ENCODE data around the gene BIN2. TPM values are rescaled to one million over a fixed set of nuclear protein-coding genes. Genes with fewer than 3 reads are reported as not detected.

BIN2 gene
- polyA plus RNA-seq, 3 donors = 120 to 376 (median 196) TPM

GRCh38 chr12:51321882-51322281 is 2.1 kb downstream of the BIN2 start:
- Mint-ChIP-seq H3K27ac (peak overlapping the region in 6 of 7 donors; percentile 37 to 91 (median 76)), H3K4me1 (peaks cover 89% of the 10 kb centered on the region), H3K4me3 (peak overlapping the region; percentile 74 to 98), H3K27me3 (ENCODE audit: low read depth in 3 of 3) (no peaks in the 10 kb centered on the region), H3K36me3 (peaks cover 14 to 38% of the 10 kb centered on the region in 2 donors), H3K9me3 (no peaks in the 10 kb centered on the region)
- Histone ChIP-seq H3K4me3 (replicated peaks in 1 of 3; ENCODE audit: low read depth in 2 of 3, low read length in 3 of 3) (peak overlapping the region; percentile 68 to 99 (median 81)), H3K4me1 (ENCODE audit: control insufficient read depth in 1 of 2, insufficient read depth in 2 of 2, low read length in 2 of 2) (peaks cover 85 to 95% of the 10 kb centered on the region in 2 donors), H3K4me2 (replicated peaks; ENCODE audit: extremely low read depth, low read length, poor library complexity, severe bottlenecking) (peak overlapping the region; percentile 99), H2AFZ (ENCODE audit: insufficient read depth, low read depth, low read length, poor library complexity, severe bottlenecking) (no peak overlapping the region), H3K27me3 (ENCODE audit: control insufficient read depth in 2 of 2, insufficient read depth in 2 of 2, low read length in 2 of 2) (no peaks in the 10 kb centered on the region), H3K9ac (ENCODE audit: insufficient read depth, low read length, poor library complexity, severe bottlenecking) (no peak overlapping the region), H3K9me3 (replicated peaks in 1 of 2; ENCODE audit: control insufficient read depth in 1 of 2, insufficient read depth in 1 of 2, low read length in 2 of 2) (no peaks in the 10 kb centered on the region), H3K27ac (ENCODE audit: low read depth in 1 of 2, low read length in 2 of 2) (peak overlapping the region; percentile 7 to 95), H3K36me3 (replicated peaks in 1 of 2; ENCODE audit: control insufficient read depth in 1 of 2, insufficient read depth in 2 of 2, low read length in 2 of 2) (peaks cover 0 to 2% of the 10 kb centered on the region in 2 donors), H3K79me2 (ENCODE audit: insufficient read depth, low read length) (peaks cover 90% of the 10 kb centered on the region), H4K20me1 (ENCODE audit: insufficient read depth, low read length) (peaks cover 52% of the 10 kb centered on the region)
- TF ChIP-seq CTCF (IDR thresholded peaks at IDR 0.05) = no peak
- no peak for DNase-seq
- intact Hi-C loops (cut with micrococcal nuclease) = loop anchor here in 1 of 2 donors (5.0 kb wide), 1 partner anchor 70 kb away; the partner anchor contains the start of gene GALNT6
- WGBS (ENCODE audit: insufficient coverage) = 90% methylated on average over 2 of the region's 3 CpGs

GRCh38 chr12:51320695-51321320 is 3.2 kb downstream of the BIN2 start:
- peak overlapping the region; percentile 32 for H3K9ac ChIP-seq (ENCODE audit: insufficient read depth, low read length, poor library complexity, severe bottlenecking)
- peak overlapping the region; percentile 19 to 99 (median 33) for H3K4me3 ChIP-seq (replicated peaks in 1 of 3; ENCODE audit: low read depth in 2 of 3, low read length in 3 of 3)
- DNase-seq = no peak
- Mint-ChIP-seq H3K27me3 (ENCODE audit: low read depth in 3 of 3) (no peaks in the 10 kb centered on the region), H3K9me3 (no peaks in the 10 kb centered on the region), H3K27ac (peak overlapping the region; percentile 59 to 91 (median 72)), H3K4me3 (peak overlapping the region; percentile 74 to 98), H3K4me1 (peaks cover 85% of the 10 kb centered on the region), H3K36me3 (peaks cover 20 to 44% of the 10 kb centered on the region in 2 donors)
- H3K27me3 ChIP-seq (ENCODE audit: control insufficient read depth in 2 of 2, insufficient read depth in 2 of 2, low read length in 2 of 2) = no peaks in the 10 kb centered on the region
- peak overlapping the region; percentile 99 for H3K4me2 ChIP-seq (replicated peaks; ENCODE audit: extremely low read depth, low read length, poor library complexity, severe bottlenecking)
- no peak for TF ChIP-seq CTCF (IDR thresholded peaks at IDR 0.05)
- H3K4me1 ChIP-seq (ENCODE audit: control insufficient read depth in 1 of 2, insufficient read depth in 2 of 2, low read length in 2 of 2) = peaks cover 74 to 86% of the 10 kb centered on the region in 2 donors
- H4K20me1 ChIP-seq (ENCODE audit: insufficient read depth, low read length) = peaks cover 63% of the 10 kb centered on the region
- intact Hi-C loops (cut with micrococcal nuclease) = loop anchor here in 1 of 2 donors (5.0 kb wide), 1 partner anchor 71 kb away; the partner anchor contains the start of gene GALNT6
- H3K9me3 ChIP-seq (replicated peaks in 1 of 2; ENCODE audit: control insufficient read depth in 1 of 2, insufficient read depth in 1 of 2, low read length in 2 of 2) = no peaks in the 10 kb centered on the region
- WGBS (ENCODE audit: insufficient coverage) = 60% methylated on average over 1 of the region's 3 CpGs
- H3K79me2 ChIP-seq (ENCODE audit: insufficient read depth, low read length) = peaks cover 97% of the 10 kb centered on the region
- peak overlapping the region in 1 of 2 donors; percentile 95 for H3K27ac ChIP-seq (ENCODE audit: low read depth in 1 of 2, low read length in 2 of 2)
- H3K36me3 ChIP-seq (replicated peaks in 1 of 2; ENCODE audit: control insufficient read depth in 1 of 2, insufficient read depth in 2 of 2, low read length in 2 of 2) = peaks cover 8% of the 10 kb centered on the region in 2 donors
- no peak overlapping the region for H2AFZ ChIP-seq (ENCODE audit: insufficient read depth, low read depth, low read length, poor library complexity, severe bottlenecking)

Measured in CD14-positive monocyte (primary cell).